Measurements from ENCODE around the gene ZGPAT. TPM values are rescaled to one million over a fixed set of nuclear protein-coding genes. Genes with fewer than 3 reads are reported as not detected.
A peak's percentile ranks its signal among the peaks of the same experiment; 100 is the strongest.

The ZGPAT gene
- total and polyA plus RNA-seq, 10 of the 15 experiments (the other 5 are each of a cell fraction or from before 2014, with no cell fraction given): 0.58 to 52.9 (median 18.0) TPM

- TF ChIP-seq ZNF687 (IDR thresholded peaks at IDR 0.05): no peak
- TF ChIP-seq EED (IDR thresholded peaks at IDR 0.05; ENCODE audit: low read depth): peak; percentile 98
- TF ChIP-seq BHLHE40 (IDR thresholded peaks at IDR 0.05; ENCODE audit: borderline replicate concordance in 1 of 2, low read depth in 2 of 2, low read length in 1 of 2): peak in 1 of 2 experiments; percentile 69; a peak in 2 of 4 replicates
- TF ChIP-seq E4F1 (IDR thresholded peaks at IDR 0.05; ENCODE audit: borderline replicate concordance, partially characterized antibody): no peak
- 0 out of 2 replicates have a peak, but pooled peaks have one; percentile 6 for TF ChIP-seq SMARCA5 (IDR thresholded peaks at IDR 0.05)
- peak; percentile 94 for TF ChIP-seq TCF12 (IDR thresholded peaks at IDR 0.05; ENCODE audit: low read depth, low read length)
- no peak for TF ChIP-seq PKNOX1 (IDR thresholded peaks at IDR 0.05)
- 0 out of 2 replicates have a peak, but pooled peaks have one; percentile 42 for TF ChIP-seq CHD2 (IDR thresholded peaks at IDR 0.05; ENCODE audit: borderline replicate concordance, low read depth, low read length)
- peak; percentile 76 to 84; a peak in 3 of 4 replicates for TF ChIP-seq IKZF2 (IDR thresholded peaks at IDR 0.05)
- TF ChIP-seq USF2 (IDR thresholded peaks at IDR 0.05; ENCODE audit: borderline replicate concordance, low read depth, low read length): no peak
- TF ChIP-seq BCL3 (IDR thresholded peaks at IDR 0.05; ENCODE audit: borderline replicate concordance, insufficient read depth, low read depth, low read length, poor library complexity, severe bottlenecking): peak; percentile 79
- no peak for TF ChIP-seq RCOR1 (conservative IDR thresholded peaks at IDR 0.05; ENCODE audit: low read depth, low read length)
- TF ChIP-seq ZBED1 (IDR thresholded peaks at IDR 0.05; ENCODE audit: borderline replicate concordance): no peak; the same call in 1 of the 2 replicates
- TF ChIP-seq ESRRA (IDR thresholded peaks at IDR 0.05; ENCODE audit: low read length): no peak
Measured at GRCh38 chr20:63698739-63699465, 8.9 kb upstream of the ZGPAT start (continued).

All from GM12878 (cell line).